GM19099 (cell line): ENCODE results near the gene PRR11.

Experiments
- POLR2A ChIP-seq: IDR thresholded peaks from 3 replicates; pipeline ENCODE4 v1.6.1; 2011; ENCODE audit warnings: low read depth; ENCODE audit not compliant: insufficient read length; ENCODE audit errors: extremely low read depth

The PRR11 gene

DNA sequence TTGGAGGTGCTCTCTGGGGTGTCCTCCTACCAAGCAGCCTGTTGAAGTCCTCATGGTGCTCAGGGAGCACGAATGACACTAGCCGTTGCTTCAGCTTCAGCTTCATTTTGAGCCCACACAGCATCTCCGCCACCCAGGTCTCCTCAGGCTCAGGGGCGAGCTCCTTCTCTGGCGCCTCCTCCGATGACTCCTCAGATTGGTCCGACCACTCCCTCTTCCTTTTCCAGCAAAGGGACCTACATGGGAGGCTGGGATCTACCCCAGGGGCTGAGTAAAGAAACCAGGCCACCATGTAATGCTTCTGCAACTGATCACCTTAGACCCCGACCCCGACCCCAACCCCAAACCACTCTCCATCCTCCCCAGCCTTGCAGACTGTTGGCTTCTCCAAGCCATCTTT, 25.9 kb downstream of the PRR11 start:
- no peak for TF ChIP-seq POLR2A

- TF ChIP-seq POLR2A: no peak
Measured at GRCh38 chr17:59185997-59186396, 30.5 kb downstream of the PRR11 start.

DNA sequence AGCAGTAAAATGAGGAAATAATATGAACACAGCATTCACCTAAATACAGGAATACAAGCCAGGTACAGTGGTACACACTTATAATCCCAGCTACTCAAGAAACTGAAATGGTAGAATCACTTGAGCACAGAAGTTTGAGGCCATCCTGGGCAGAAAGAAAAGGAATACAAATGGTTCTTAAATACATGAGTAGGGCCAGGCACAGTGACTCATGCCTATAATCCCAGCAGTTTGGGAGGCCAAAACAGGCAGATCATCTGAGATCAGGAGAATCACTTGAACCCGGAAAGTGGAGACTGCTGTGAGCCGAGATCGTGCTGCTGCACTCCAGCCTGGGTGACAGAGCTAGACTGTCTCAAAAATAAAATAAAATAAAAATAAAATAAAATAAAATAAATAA, 31.3 kb downstream of the PRR11 start:
- no peak for TF ChIP-seq POLR2A

- no peak for TF ChIP-seq POLR2A
Measured at GRCh38 chr17:59190806-59191205, 35.3 kb downstream of the PRR11 start.

GRCh38 chr17:59193336-59193862, 37.9 kb downstream of the PRR11 start:
- TF ChIP-seq POLR2A: no peak

DNA sequence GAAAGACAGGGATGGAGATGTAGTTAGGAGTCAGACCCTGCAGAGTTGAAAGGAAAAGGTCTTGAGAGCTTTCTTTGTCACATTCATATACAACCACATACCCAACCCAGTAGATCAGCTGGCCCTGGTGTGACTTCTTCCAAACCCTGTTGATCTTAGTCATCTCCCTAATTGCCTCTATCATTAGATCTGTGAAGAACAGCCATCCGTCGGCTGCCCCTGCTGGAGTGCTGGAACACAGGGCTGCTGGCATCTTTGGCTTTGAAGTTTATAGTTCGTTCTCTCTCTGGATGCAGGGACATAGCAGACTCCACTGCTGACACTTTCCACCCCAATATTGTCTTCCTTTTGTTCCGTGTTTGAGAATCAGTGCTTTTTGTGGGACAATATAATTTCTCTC, 43.9 kb downstream of the PRR11 start:
- TF ChIP-seq POLR2A: no peak

DNA sequence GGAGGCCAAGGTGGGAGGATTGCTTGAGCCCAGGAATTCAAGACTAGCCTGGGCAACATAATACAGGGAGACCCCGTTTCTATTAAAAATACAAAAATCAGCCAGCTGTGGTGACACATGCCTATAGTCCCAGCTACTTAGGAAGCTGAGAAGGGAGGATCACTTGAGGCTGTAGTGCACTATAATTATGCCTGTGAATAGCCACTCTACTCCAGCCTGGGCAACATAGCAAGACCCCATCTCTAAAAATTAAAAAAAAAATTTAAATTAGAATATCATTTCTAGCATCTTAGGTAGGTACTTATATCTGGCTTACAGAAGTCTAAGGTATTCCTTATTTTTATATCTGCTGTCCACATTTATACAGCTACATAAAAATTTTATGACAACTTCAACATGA, 46.8 kb downstream of the PRR11 start:
- no peak for TF ChIP-seq POLR2A

DNA sequence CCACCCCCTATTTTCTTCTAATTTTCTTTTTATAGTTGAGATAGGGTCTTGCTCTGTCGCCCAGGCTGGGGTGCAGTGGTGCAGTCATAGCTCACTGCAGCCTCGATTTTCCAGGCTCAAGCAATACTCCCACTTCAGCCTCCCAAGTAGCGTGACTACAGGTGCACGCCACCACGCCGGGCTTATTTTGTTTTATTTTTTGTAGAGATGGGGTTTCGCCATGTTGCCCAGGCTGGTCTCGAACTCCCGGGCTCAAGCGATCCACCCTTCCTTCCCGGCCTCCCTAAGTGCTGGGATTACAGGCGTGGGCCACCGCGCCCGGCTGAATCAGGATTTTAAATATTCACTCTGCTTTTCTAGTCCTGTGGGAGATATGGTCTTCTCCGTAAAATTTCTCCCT, 63.8 kb downstream of the PRR11 start:
- no peak for TF ChIP-seq POLR2A

DNA sequence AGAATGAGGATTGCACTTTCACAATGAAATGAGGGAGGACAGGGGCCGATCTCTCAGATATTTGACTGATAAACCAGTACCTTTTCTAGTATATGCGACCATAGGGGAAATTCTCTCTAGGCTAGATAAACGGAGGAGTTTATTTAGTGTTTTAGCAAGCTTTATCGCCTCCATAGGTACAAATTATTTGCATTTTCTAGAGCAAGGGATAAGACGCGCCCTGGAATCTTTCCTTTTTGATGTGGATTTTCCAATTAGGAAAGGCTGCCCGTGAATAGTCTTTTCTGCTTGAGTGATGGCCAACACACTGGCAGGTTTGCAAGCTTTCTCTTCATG, 64.4 kb downstream of the PRR11 start:
- no peak for TF ChIP-seq POLR2A

- TF ChIP-seq POLR2A: peak; percentile 56
Measured at GRCh38 chr17:59220328-59221158, 65.0 kb downstream of the PRR11 start, which contains the start of gene GDPD1. TSS of gene GDPD1 (plus strand) at chr17:59220511. CDS start at chr17:59220610, 99 bp downstream.

DNA sequence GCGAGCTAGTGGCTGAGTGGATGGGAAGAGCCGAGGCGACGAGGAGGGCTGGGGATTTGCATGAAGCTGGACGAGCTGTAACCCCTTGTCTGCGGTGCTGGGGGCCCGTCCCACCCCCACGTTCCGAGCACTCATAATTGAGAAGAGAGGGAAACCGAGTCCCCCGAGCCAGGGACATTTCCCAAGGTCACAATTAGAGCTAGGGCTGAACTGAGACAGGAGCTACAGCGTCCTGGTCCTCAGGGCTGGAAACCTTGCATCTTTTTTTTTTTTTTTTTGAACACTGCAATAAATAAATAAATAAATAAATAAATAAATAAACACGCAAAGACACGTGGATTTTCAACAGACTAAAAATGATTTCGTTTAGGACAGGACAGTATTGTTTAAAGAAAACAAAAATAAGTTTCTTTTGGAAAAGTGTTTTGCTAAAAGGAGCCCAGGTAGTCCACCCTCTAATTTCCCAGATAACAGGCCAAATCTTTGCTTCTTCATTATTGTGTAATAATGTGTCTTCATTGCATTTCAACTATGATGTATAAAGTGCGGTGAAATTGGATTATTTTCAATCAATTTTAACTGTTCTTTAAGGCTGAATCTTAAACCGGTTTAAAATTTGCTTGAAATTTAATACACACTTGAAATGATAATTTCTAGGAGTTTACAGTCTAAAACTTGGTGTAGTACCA, 65.8 kb downstream of the PRR11 start:
- no peak for TF ChIP-seq POLR2A

- TF ChIP-seq POLR2A: no peak
Measured at GRCh38 chr17:59223813-59224212, 68.3 kb downstream of the PRR11 start.

DNA sequence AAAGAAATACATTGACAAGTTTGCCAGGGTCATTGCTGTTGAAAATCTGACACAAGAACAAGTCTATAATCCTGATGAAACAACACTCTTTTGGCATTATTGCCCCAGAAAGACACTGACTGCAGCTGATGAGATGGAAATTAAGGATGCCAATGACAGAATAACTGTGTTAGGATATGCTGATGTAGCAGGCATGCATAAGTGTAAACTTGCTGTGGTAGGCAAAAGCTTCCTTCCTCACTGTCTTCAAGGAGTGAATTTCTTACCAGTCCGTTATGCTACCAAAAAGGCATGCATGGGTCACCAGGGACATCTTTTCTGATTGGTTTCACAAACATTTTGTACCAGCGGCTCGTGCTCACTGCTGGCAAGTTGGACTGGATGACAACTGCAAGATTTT, 75.2 kb downstream of the PRR11 start:
- TF ChIP-seq POLR2A: no peak

GRCh38 chr17:59234631-59235030, 79.1 kb downstream of the PRR11 start:
- TF ChIP-seq POLR2A: no peak

DNA sequence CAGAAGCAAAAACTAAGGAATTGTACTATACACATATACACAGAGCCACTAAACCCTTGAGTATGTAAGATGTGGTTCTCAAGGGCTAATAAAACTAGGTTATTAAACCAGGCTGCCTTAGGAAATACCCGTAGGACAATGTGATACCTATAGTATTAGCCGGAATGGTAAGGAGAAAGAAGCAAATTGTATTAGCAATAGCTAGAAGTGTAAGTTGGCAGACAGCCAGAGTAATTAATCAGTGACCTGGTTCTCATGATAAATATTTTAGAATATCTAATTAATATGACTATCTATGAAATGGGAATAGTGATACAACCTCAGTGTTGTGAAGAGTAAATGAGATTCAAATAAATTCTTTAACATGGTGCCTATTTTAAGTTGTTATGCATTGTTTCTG, 83.4 kb downstream of the PRR11 start:
- no peak for TF ChIP-seq POLR2A

DNA sequence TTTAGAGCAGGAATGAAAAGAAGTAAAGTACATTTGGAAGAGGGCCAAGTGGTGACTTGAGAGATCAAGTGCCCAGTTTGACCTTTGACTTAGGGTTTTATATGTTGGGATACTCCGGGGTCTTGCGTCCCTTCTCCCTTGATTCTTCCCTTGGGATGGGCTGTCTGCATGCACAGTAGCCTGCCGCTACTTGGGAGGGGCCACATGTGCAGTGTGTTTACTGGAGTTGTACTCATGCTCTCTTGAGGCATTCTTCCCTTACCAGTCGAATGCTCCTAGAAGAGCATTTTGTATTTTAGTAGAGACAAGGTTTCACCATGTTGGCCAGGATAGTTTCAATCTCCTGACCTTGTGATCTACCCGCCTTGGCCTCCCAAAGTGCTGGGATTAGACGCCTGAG, 88.5 kb downstream of the PRR11 start:
- TF ChIP-seq POLR2A: no peak
